Measurements from ENCODE around the gene CD55.

Gene CD55

DNA sequence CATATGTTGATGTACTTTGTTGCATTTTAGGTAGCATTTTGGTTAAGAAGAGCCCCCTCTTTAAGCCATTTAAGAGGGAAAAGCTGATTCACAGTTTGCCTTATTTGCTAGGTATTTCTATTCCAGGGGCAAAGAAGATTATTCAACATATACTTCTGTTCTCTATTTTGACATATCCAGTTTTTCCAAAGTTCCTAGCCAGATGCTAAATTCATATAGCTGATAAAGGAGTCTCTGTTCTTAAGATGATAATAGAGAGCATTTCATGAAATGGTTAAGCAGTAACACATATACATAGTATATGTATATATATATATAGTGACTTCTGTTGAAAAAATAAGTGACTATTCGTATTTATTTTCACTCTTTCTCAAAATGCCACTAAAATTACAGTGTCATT is 15.5 kb upstream of the CD55 start:
- Histone ChIP-seq H3K4me3 (replicated peaks; ENCODE audit: insufficient read depth, low read length) (no peak overlapping the region), H3K27me3 (ENCODE audit: insufficient read depth, poor library complexity, severe bottlenecking) (no peaks in the 10 kb centered on the region), H3K27ac (replicated peaks) (no peak overlapping the region)
- DNase-seq (ENCODE audit: low read depth in 1 of 2, low spot score in 1 of 2) = no peak
- TF ChIP-seq POLR2AphosphoS5 (IDR thresholded peaks at IDR 0.05; ENCODE audit: low read depth) = no peak
- TF ChIP-seq, protein P1, sequence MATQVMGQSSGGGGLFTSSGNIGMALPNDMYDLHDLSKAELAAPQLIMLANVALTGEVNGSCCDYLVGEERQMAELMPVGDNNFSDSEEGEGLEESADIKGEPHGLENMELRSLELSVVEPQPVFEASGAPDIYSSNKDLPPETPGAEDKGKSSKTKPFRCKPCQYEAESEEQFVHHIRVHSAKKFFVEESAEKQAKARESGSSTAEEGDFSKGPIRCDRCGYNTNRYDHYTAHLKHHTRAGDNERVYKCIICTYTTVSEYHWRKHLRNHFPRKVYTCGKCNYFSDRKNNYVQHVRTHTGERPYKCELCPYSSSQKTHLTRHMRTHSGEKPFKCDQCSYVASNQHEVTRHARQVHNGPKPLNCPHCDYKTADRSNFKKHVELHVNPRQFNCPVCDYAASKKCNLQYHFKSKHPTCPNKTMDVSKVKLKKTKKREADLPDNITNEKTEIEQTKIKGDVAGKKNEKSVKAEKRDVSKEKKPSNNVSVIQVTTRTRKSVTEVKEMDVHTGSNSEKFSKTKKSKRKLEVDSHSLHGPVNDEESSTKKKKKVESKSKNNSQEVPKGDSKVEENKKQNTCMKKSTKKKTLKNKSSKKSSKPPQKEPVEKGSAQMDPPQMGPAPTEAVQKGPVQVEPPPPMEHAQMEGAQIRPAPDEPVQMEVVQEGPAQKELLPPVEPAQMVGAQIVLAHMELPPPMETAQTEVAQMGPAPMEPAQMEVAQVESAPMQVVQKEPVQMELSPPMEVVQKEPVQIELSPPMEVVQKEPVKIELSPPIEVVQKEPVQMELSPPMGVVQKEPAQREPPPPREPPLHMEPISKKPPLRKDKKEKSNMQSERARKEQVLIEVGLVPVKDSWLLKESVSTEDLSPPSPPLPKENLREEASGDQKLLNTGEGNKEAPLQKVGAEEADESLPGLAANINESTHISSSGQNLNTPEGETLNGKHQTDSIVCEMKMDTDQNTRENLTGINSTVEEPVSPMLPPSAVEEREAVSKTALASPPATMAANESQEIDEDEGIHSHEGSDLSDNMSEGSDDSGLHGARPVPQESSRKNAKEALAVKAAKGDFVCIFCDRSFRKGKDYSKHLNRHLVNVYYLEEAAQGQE (IDR thresholded peaks at IDR 0.05; ENCODE audit: insufficient replicate concordance, low read depth) = no peak
- TF ChIP-seq, protein P2, sequence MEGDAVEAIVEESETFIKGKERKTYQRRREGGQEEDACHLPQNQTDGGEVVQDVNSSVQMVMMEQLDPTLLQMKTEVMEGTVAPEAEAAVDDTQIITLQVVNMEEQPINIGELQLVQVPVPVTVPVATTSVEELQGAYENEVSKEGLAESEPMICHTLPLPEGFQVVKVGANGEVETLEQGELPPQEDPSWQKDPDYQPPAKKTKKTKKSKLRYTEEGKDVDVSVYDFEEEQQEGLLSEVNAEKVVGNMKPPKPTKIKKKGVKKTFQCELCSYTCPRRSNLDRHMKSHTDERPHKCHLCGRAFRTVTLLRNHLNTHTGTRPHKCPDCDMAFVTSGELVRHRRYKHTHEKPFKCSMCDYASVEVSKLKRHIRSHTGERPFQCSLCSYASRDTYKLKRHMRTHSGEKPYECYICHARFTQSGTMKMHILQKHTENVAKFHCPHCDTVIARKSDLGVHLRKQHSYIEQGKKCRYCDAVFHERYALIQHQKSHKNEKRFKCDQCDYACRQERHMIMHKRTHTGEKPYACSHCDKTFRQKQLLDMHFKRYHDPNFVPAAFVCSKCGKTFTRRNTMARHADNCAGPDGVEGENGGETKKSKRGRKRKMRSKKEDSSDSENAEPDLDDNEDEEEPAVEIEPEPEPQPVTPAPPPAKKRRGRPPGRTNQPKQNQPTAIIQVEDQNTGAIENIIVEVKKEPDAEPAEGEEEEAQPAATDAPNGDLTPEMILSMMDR (IDR thresholded peaks at IDR 0.05; ENCODE audit: insufficient read depth, low read length) = no peak

DNA sequence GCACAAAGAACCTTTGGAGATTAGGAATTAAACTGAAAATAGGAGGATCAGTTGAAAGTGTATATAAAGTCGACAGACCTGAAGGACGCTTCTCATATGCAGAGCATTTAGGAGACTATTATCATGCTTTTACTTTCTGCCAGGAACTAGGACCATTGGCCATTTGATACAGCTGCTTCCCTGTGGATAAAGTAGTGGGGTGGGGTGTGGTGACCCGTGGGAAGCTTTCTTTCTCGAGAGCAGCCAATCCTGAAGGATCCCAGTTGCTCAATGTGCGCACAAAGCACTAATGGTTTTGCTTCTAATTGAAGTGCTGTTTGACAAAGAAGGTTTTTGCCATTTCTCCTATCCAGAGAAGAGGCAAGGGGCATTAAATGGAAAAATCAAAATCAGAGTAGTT is 14.9 kb upstream of the CD55 start:
- DNase-seq (ENCODE audit: low read depth in 1 of 2, low spot score in 1 of 2) = no peak

DNA sequence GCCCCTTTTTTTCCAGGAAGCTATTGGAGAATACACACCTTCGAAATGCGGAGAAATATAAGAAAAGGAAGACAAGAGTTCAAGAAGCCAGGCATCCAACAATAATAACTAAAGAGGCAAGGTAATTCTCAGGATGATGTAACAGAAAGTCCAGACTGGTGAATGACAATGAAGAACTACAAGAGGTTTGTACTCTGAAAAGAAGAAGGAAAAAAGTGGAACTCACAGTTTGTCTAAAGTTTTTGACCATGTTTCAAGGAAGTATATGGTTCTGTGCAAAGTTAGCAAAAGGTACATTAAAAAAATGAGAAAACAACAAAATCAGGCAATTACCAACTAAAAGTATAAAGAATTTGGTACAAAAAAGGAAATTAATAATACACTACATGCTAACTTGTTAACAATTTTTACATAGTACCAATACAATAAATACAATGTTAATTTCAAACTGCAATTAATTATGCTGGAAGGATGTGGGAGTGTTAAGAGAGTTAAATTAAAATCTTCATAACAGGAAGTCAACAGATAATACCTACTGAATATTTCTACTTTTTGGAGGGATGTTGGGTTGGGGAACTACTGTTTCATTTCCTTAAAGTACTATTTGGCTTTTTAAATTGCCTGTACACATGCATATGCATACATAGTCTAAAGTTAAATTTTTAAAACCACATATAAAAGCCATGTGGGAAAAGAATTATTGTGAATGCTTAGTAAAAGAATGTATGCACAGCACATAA is 12.9 kb upstream of the CD55 start:
- no peaks in the 10 kb centered on the region for H3K27me3 ChIP-seq (ENCODE audit: insufficient read depth, poor library complexity, severe bottlenecking)
- DNase-seq (ENCODE audit: low read depth in 1 of 2, low spot score in 1 of 2) = peak in 1 of 2 experiments; percentile 23
- TF ChIP-seq GABPA (IDR thresholded peaks at IDR 0.05; ENCODE audit: low read depth) (no peak), SPI1 (IDR thresholded peaks at IDR 0.05; ENCODE audit: borderline replicate concordance, low read depth) (peak; percentile 55; the same call in 1 of the 2 replicates)
- peak overlapping the region; percentile 80 for H3K27ac ChIP-seq (replicated peaks)
- no peak overlapping the region for H3K4me3 ChIP-seq (replicated peaks; ENCODE audit: insufficient read depth, low read length)

More for the DNA sequence above, 14.9 kb upstream of the CD55 start:
- no peak overlapping the region for H3K4me3 ChIP-seq (replicated peaks; ENCODE audit: insufficient read depth, low read length)
- H3K27me3 ChIP-seq (ENCODE audit: insufficient read depth, poor library complexity, severe bottlenecking) = no peaks in the 10 kb centered on the region
- H3K27ac ChIP-seq (replicated peaks) = no peak overlapping the region
- TF ChIP-seq, protein P2 (IDR thresholded peaks at IDR 0.05; ENCODE audit: insufficient read depth, low read length) = no peak
- TF ChIP-seq, protein P1 (IDR thresholded peaks at IDR 0.05; ENCODE audit: insufficient replicate concordance, low read depth) = no peak
- TF ChIP-seq SPI1 (IDR thresholded peaks at IDR 0.05; ENCODE audit: borderline replicate concordance, low read depth) (no peak), GABPA (IDR thresholded peaks at IDR 0.05; ENCODE audit: low read depth) (no peak), POLR2AphosphoS5 (IDR thresholded peaks at IDR 0.05; ENCODE audit: low read depth) (no peak)

DNA sequence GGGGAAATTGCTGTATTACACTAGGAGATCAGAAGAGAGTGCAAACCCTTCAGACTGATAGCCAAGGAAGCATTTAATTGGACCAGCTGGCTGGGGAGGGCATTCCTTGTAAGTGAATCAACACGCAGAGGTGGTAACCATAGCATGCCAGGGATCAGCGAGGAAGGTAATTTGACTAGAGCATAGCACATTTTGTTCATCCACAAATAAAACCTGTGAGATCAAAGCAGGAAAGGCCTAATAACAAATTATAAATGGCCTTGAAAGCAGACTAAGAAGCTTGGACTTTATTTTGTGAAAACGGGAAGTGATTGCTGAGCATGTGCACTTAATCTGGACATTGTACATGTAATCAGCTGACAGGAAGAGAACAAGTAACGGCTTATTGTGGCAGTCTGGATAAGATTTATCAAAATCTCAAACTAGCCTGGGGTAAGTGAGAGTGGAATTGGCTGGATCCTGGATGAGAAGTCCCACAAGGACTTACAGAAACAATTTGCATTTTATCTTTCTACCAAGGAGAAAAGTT is 11.7 kb upstream of the CD55 start:
- TF ChIP-seq, protein P1 (IDR thresholded peaks at IDR 0.05; ENCODE audit: insufficient replicate concordance, low read depth) = no peak
- TF ChIP-seq, protein P2 (IDR thresholded peaks at IDR 0.05; ENCODE audit: insufficient read depth, low read length) = no peak
- TF ChIP-seq POLR2AphosphoS5 (IDR thresholded peaks at IDR 0.05; ENCODE audit: low read depth) (no peak), SPI1 (IDR thresholded peaks at IDR 0.05; ENCODE audit: borderline replicate concordance, low read depth) (peak; percentile 98)
- Histone ChIP-seq H3K27me3 (ENCODE audit: insufficient read depth, poor library complexity, severe bottlenecking) (no peaks in the 10 kb centered on the region), H3K27ac (replicated peaks) (peak overlapping the region; percentile 80), H3K4me3 (replicated peaks; ENCODE audit: insufficient read depth, low read length) (no peak overlapping the region)
- DNase-seq (ENCODE audit: low read depth in 1 of 2, low spot score in 1 of 2) = peak in 1 of 2 experiments; percentile 49
